ENCODE data around the gene SLC45A2. TPM values are rescaled to one million over a fixed set of nuclear protein-coding genes. Genes with fewer than 3 reads are reported as not detected.
"Not testable (repeated sequence)": the region's sequence is repeated elsewhere in the genome, so short reads cannot be mapped to it uniquely, and the experiment has no call there.

SLC45A2 gene
- total RNA-seq, result under 1 TPM in 1 of 2 experiments, not detected in 1; 0.23 TPM

GRCh38 chr5:33984671-33985124 lies at the start of gene SLC45A2:
Gene SLC45A2 (minus strand): TSS chr5:33984693. CDS start chr5:33984583, 110 bp downstream.
- no peak within 1 kb of the TSS for H3K27ac Mint-ChIP-seq
- no peak within 1 kb of the TSS for H3K4me3 Mint-ChIP-seq
- H3K9me3 Mint-ChIP-seq, result peaks cover 6% of the 10 kb centered on the region
- POLR2A ChIA-PET, result no interaction called here
- CTCF ChIA-PET, result no interaction called here
- no peaks in the 10 kb centered on the region for H3K27me3 Mint-ChIP-seq
- H3K4me1 Mint-ChIP-seq, result no peaks in the 10 kb centered on the region
- peaks cover 22% of the 10 kb centered on the region for H3K36me3 Mint-ChIP-seq (ENCODE audit: low read depth)
- DNase-seq, result no peak

- no peaks in the 10 kb centered on the region for H3K4me1 Mint-ChIP-seq
- no peaks in the 10 kb centered on the region for H3K27me3 Mint-ChIP-seq
- no peak overlapping the region for H3K4me3 Mint-ChIP-seq
- DNase-seq, result no peak
- H3K27ac Mint-ChIP-seq, result no peak overlapping the region
- no peaks in the 10 kb centered on the region for H3K9me3 Mint-ChIP-seq
- ChIA-PET POLR2A (interaction anchor here (0.8 kb wide), 1 partner anchor 10 kb away, joined by 3 read pairs; no protein-coding TSS in a partner anchor), CTCF (no interaction called here)
- peaks cover 8% of the 10 kb centered on the region for H3K36me3 Mint-ChIP-seq (ENCODE audit: low read depth)
Measured at GRCh38 chr5:34031966-34032365, 47.5 kb upstream of the SLC45A2 start.

GRCh38 chr5:34031117-34031516 lies 46.6 kb upstream of the SLC45A2 start:
- H3K27ac Mint-ChIP-seq, result no peak overlapping the region
- H3K36me3 Mint-ChIP-seq (ENCODE audit: low read depth), result peaks cover 8% of the 10 kb centered on the region
- H3K9me3 Mint-ChIP-seq, result no peaks in the 10 kb centered on the region
- H3K4me1 Mint-ChIP-seq, result no peaks in the 10 kb centered on the region
- DNase-seq, result no peak
- H3K4me3 Mint-ChIP-seq, result no peak overlapping the region
- ChIA-PET CTCF (interaction anchor here (1.2 kb wide), 1 partner anchor 24 kb away, joined by 3 read pairs; no protein-coding TSS in a partner anchor), POLR2A (interaction anchor here (0.6 kb wide), 1 partner anchor 176 kb away, joined by 3 read pairs; no protein-coding TSS in a partner anchor)
- no peaks in the 10 kb centered on the region for H3K27me3 Mint-ChIP-seq

- H3K4me3 Mint-ChIP-seq; H3K4me1 Mint-ChIP-seq; H3K27me3 Mint-ChIP-seq; H3K9me3 Mint-ChIP-seq; H3K27ac Mint-ChIP-seq; POLR2A ChIA-PET; DNase-seq; H3K36me3 Mint-ChIP-seq (ENCODE audit: low read depth): not testable (repeated sequence)
- CTCF ChIA-PET, result interaction anchor here (1.2 kb wide), 1 partner anchor 23 kb away, joined by 3 read pairs; no protein-coding TSS in a partner anchor
Measured at GRCh38 chr5:34030585-34030984, 46.1 kb upstream of the SLC45A2 start.

GRCh38 chr5:34030048-34030447 lies 45.6 kb upstream of the SLC45A2 start:
- Mint-ChIP-seq H3K9me3 (no peaks in the 10 kb centered on the region), H3K4me1 (no peaks in the 10 kb centered on the region), H3K27ac (no peak overlapping the region), H3K36me3 (ENCODE audit: low read depth) (peaks cover 8% of the 10 kb centered on the region), H3K4me3 (no peak overlapping the region), H3K27me3 (no peaks in the 10 kb centered on the region)
- ChIA-PET POLR2A (no interaction called here), CTCF (no interaction called here)
- DNase-seq, result no peak

GRCh38 chr5:34028349-34028748 lies 43.9 kb upstream of the SLC45A2 start:
- Mint-ChIP-seq H3K36me3 (ENCODE audit: low read depth) (peaks cover 10% of the 10 kb centered on the region), H3K27me3 (no peaks in the 10 kb centered on the region), H3K4me1 (peaks cover 8% of the 10 kb centered on the region), H3K27ac (no peak overlapping the region), H3K4me3 (no peak overlapping the region), H3K9me3 (no peaks in the 10 kb centered on the region)
- ChIA-PET POLR2A (no interaction called here), CTCF (no interaction called here)
- DNase-seq, result no peak

GRCh38 chr5:34026089-34026761 lies 41.7 kb upstream of the SLC45A2 start:
- ChIA-PET CTCF (no interaction called here), POLR2A (no interaction called here)
- no peak overlapping the region for H3K27ac Mint-ChIP-seq
- no peak overlapping the region for H3K4me3 Mint-ChIP-seq
- no peaks in the 10 kb centered on the region for H3K27me3 Mint-ChIP-seq
- H3K4me1 Mint-ChIP-seq, result peaks cover 27% of the 10 kb centered on the region
- peaks cover 18% of the 10 kb centered on the region for H3K36me3 Mint-ChIP-seq (ENCODE audit: low read depth)
- DNase-seq, result no peak
- H3K9me3 Mint-ChIP-seq, result peaks cover 2% of the 10 kb centered on the region

GRCh38 chr5:34022121-34022705 lies 37.7 kb upstream of the SLC45A2 start:
- Mint-ChIP-seq H3K36me3 (ENCODE audit: low read depth) (peaks cover 22% of the 10 kb centered on the region), H3K27ac (peak overlapping the region; percentile 80), H3K9me3 (peaks cover 2% of the 10 kb centered on the region), H3K4me1 (peaks cover 33% of the 10 kb centered on the region), H3K4me3 (peak overlapping the region; percentile 2), H3K27me3 (no peaks in the 10 kb centered on the region)
- DNase-seq, result peak; percentile 64
- CTCF ChIA-PET, result interaction anchor here (1.6 to 2.7 kb wide), 2 partner anchors 25 to 52 kb away, joined by 3 to 11 read pairs; no protein-coding TSS in a partner anchor
- POLR2A ChIA-PET, result interaction anchor here (0.6 to 2.5 kb wide), 4 partner anchors 10 to 26 kb away, joined by 3 to 24 read pairs (median 4); partner anchors contain the start of gene AMACR

- Mint-ChIP-seq H3K36me3 (ENCODE audit: low read depth) (peaks cover 25% of the 10 kb centered on the region), H3K27ac (peak overlapping the region; percentile 80), H3K27me3 (no peaks in the 10 kb centered on the region), H3K4me3 (no peak overlapping the region), H3K9me3 (peaks cover 2% of the 10 kb centered on the region), H3K4me1 (peaks cover 33% of the 10 kb centered on the region)
- DNase-seq, result no peak
- CTCF ChIA-PET, result interaction anchor here (1.2 to 2.7 kb wide), 3 partner anchors 22 to 52 kb away, joined by 3 to 11 read pairs (median 3); no protein-coding TSS in a partner anchor
- POLR2A ChIA-PET, result interaction anchor here (1.3 to 2.5 kb wide), 3 partner anchors 10 to 25 kb away, joined by 4 to 24 read pairs (median 4); partner anchors contain the start of gene AMACR
Measured at GRCh38 chr5:34021334-34021733, 36.8 kb upstream of the SLC45A2 start.

- H3K4me1 Mint-ChIP-seq, result peaks cover 36% of the 10 kb centered on the region
- POLR2A ChIA-PET, result interaction anchor here (2.0 to 2.5 kb wide), 2 partner anchors 13 to 25 kb away, joined by 4 to 24 read pairs; partner anchors contain the start of gene AMACR
- peaks cover 2% of the 10 kb centered on the region for H3K9me3 Mint-ChIP-seq
- peak overlapping the region; percentile 80 for H3K27ac Mint-ChIP-seq
- no peaks in the 10 kb centered on the region for H3K27me3 Mint-ChIP-seq
- peaks cover 25% of the 10 kb centered on the region for H3K36me3 Mint-ChIP-seq (ENCODE audit: low read depth)
- no peak overlapping the region for H3K4me3 Mint-ChIP-seq
- no peak for DNase-seq
- CTCF ChIA-PET, result interaction anchor here (1.2 to 2.7 kb wide), 3 partner anchors 21 to 51 kb away, joined by 3 to 11 read pairs (median 3); no protein-coding TSS in a partner anchor
Measured at GRCh38 chr5:34020726-34021125, 36.2 kb upstream of the SLC45A2 start.

- no peaks in the 10 kb centered on the region for H3K27me3 Mint-ChIP-seq
- POLR2A ChIA-PET, result interaction anchor here (1.8 kb wide), 1 partner anchor 9 kb away, joined by 5 read pairs; the partner anchor contains the start of gene AMACR
- no peak overlapping the region for H3K4me3 Mint-ChIP-seq
- no peak overlapping the region for H3K27ac Mint-ChIP-seq
- H3K36me3 Mint-ChIP-seq (ENCODE audit: low read depth), result peaks cover 18% of the 10 kb centered on the region
- CTCF ChIA-PET, result interaction anchor here (2.5 kb wide), 1 partner anchor 20 kb away, joined by 7 read pairs; no protein-coding TSS in a partner anchor
- DNase-seq, result no peak
- peaks cover 29% of the 10 kb centered on the region for H3K4me1 Mint-ChIP-seq
- H3K9me3 Mint-ChIP-seq, result peaks cover 2% of the 10 kb centered on the region
Measured at GRCh38 chr5:34017254-34017653, 32.8 kb upstream of the SLC45A2 start.

- ChIA-PET POLR2A (interaction anchor here (1.8 kb wide), 1 partner anchor 8 kb away, joined by 5 read pairs; the partner anchor contains the start of gene AMACR), CTCF (interaction anchor here (2.5 kb wide), 1 partner anchor 20 kb away, joined by 7 read pairs; no protein-coding TSS in a partner anchor)
- Mint-ChIP-seq H3K27ac (no peak overlapping the region), H3K36me3 (ENCODE audit: low read depth) (peaks cover 16% of the 10 kb centered on the region), H3K27me3 (no peaks in the 10 kb centered on the region), H3K4me3 (no peak overlapping the region), H3K4me1 (peaks cover 27% of the 10 kb centered on the region), H3K9me3 (peaks cover 2% of the 10 kb centered on the region)
- no peak for DNase-seq
Measured at GRCh38 chr5:34016750-34017149, 32.3 kb upstream of the SLC45A2 start.

- Mint-ChIP-seq H3K27ac (no peak overlapping the region), H3K27me3 (no peaks in the 10 kb centered on the region), H3K4me1 (peaks cover 22% of the 10 kb centered on the region), H3K4me3 (no peak overlapping the region), H3K9me3 (peaks cover 2% of the 10 kb centered on the region), H3K36me3 (ENCODE audit: low read depth) (peaks cover 13% of the 10 kb centered on the region)
- ChIA-PET POLR2A (no interaction called here), CTCF (interaction anchor here (2.5 kb wide), 1 partner anchor 19 kb away, joined by 7 read pairs; no protein-coding TSS in a partner anchor)
- DNase-seq, result no peak
Measured at GRCh38 chr5:34016222-34016621, 31.7 kb upstream of the SLC45A2 start.

Measured in activated CD4-positive, alpha-beta memory T cell treated with anti-CD3 and anti-CD28 coated beads, Interleukin-2, amount 10 ng/mL, durations not matched to agents 7 days and 5 days (primary cell).